Aorta (tissue), 5 donors: Measurements from ENCODE around the gene DSCAM. TPM values are rescaled to one million over a fixed set of nuclear protein-coding genes. Genes with fewer than 3 reads are reported as not detected.

ENCODE experiments used
- ATAC-seq: fragments of 200-7000 bp; cut with Tn5 transposase; one replicate; pipeline ENCODE4 v1.9.1; 2022; ENCODE audit warnings: moderate library complexity; ENCODE audit not compliant: low FRiP score
- DNase-seq, 2 donors: peaks; one replicate each; pipeline ENCODE4 v3.0.0-alpha.2; 2020
- H3K27ac ChIP-seq, 2 donors: one replicate each; pipeline ENCODE4 v1.5.1; 2013; ENCODE audit warnings: low read length in 2 of 2, mild to moderate bottlenecking in 2 of 2, moderate library complexity in 2 of 2, control low read depth in 1 of 2, inconsistent platforms in 1 of 2, low read depth in 1 of 2
- H3K27me3 ChIP-seq, 2 donors: one replicate each; pipeline ENCODE4 v1.6.1; 2013; ENCODE audit warnings: control low read depth in 1 of 2, low read length in 1 of 2, mild to moderate bottlenecking in 1 of 2, moderate library complexity in 1 of 2; ENCODE audit not compliant: insufficient read depth in 2 of 2, control insufficient read depth in 1 of 2
- H3K36me3 ChIP-seq, 2 donors: one replicate each; pipeline ENCODE4 v1.6.1; 2013; ENCODE audit warnings: control low read depth in 1 of 2, low read length in 1 of 2, mild to moderate bottlenecking in 1 of 2; ENCODE audit not compliant: insufficient read depth in 2 of 2, control insufficient read depth in 1 of 2
- H3K4me1 ChIP-seq, 2 donors: one replicate each; pipeline ENCODE4 v1.6.1; 2013; ENCODE audit warnings: low read length in 2 of 2, control low read depth in 1 of 2, mild to moderate bottlenecking in 1 of 2, moderate library complexity in 1 of 2; ENCODE audit not compliant: insufficient read depth in 2 of 2, control insufficient read depth in 1 of 2
- H3K4me3 ChIP-seq, 2 donors: one replicate each; pipeline ENCODE4 v1.5.1; 2013; ENCODE audit warnings: low read length in 2 of 2, control low read depth in 1 of 2, mild to moderate bottlenecking in 1 of 2
- H3K9me3 ChIP-seq: one replicate; pipeline ENCODE4 v1.6.1; 2013; ENCODE audit warnings: mild to moderate bottlenecking, low read length; ENCODE audit not compliant: control insufficient read depth
- WGBS, 2 donors: extraction: QIAGEN DNeasy Blood & Tissue Kit; methylation state at CpG; one replicate each; pipeline ENCODE4 v1.1.7; 2013; 5-methylcytosine and 5-hydroxymethylcytosine counted together
- intact Hi-C, 2 donors: fragments of 100-400 bp; cut with DNase I; formaldehyde crosslinking; loops; one replicate each; pipeline versions ENCODE4 v1.14.2 to v1.15.0; 2022
- polyA plus RNA-seq, 2 donors: library from polyadenylated mRNA; stranded (reverse); fragments of 200-250 nt; gene quantifications; one replicate each; pipeline ENCODE4 v1.2.3, GENCODE V29; 2013
- total RNA-seq, 2 donors: library from RNA; stranded (reverse); fragmentation: NEBNext Ultra II Directional; extraction: Animal tissue kit (Norgen Biotek cat#: 25700); gene quantifications; one replicate each; pipeline ENCODE4 v1.2.1, GENCODE V29; 2021
- donor health status: healthy with polysubstance abuse.
- donor health status: Bipolar disorder and iron deficiency.
- donor health status: DM: no; HTN: no; CAD: no.
- donor health status: DM: no; HTN: no; CAD: no.
- donor health status: DM: yes; HTN: yes; CAD: no.

The DSCAM gene
- total and polyA plus RNA-seq, 4 donors = not detected

DNA sequence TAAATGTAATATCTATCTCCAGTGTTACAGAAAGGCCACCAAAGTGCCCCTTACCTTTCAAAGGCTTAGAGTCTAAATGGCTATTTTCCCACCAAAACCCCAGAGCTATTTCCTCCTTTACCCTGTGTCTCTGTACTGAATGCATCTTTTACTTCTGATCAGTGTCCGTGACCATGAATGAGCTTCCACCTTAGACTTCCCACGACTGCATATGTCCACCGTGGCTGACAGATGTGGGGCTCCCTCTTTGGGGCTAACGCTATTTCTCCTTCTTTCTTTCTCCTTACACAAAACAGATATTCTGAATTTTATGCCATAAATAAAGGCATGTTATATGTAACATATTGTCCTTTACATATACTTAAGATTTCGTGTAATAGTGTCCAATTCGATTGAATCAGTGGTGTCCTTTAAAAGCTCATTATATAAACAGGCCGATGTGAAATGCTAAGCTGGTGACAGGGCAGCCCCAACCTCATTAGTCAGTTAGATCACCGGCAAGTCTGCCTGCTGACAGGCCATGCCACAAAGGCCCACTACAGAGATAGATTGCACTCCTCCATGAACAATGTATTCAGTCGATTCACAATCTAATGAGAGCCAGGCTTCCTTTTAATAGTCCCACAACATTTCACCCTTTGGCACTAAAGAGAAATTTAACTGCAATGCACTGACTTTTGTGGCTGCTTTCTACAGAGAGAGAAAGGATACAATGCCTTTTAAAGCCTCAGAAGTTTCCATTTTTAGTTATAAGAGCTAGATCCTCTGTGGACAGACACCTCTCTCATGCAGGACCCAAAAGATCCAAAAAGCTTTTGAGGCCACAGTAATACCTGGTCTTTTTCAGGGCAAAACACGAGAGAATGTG, 681.8 kb downstream of the DSCAM start:
- Histone ChIP-seq H3K36me3 (no peaks in the 10 kb centered on the region), H3K27ac (no peak overlapping the region), H3K27me3 (no peaks in the 10 kb centered on the region), H3K4me3 (no peak overlapping the region), H3K4me1 (no peaks in the 10 kb centered on the region), H3K9me3 (no peaks in the 10 kb centered on the region)
- DNase-seq (no peak), ATAC-seq (no peak)
- 29 to 48% methylated on average over 10 of the region's 10 CpGs for WGBS, 2 donors
- intact Hi-C loops = no loop called here

DNA sequence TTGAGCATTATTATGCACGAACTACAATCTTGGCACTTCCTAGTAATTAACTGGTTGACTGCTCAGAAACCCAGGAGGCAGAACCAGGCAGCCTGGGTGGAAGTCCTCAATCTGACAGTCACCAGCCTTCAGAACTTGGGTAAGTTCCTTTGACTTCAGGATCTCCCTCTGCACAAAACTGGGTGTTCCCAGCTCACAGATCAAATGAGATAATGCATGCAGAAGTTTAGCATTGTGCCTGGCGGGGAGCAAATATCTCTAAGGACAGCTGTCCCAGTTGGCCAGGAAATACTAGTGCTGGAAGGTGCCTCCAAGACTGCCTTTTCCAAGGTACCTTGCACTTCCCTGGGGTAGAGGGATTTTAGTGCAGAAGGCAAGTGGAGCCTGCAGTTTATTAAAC, 684.9 kb downstream of the DSCAM start:
- Histone ChIP-seq H3K27me3 (no peaks in the 10 kb centered on the region), H3K27ac (no peak overlapping the region), H3K4me3 (no peak overlapping the region), H3K9me3 (no peaks in the 10 kb centered on the region), H3K36me3 (no peaks in the 10 kb centered on the region), H3K4me1 (no peaks in the 10 kb centered on the region)
- DNase-seq (no peak), ATAC-seq (no peak)
- intact Hi-C loops = no loop called here
- WGBS, 2 donors = 56 to 58% methylated on average over 2 of the region's 2 CpGs

DNA sequence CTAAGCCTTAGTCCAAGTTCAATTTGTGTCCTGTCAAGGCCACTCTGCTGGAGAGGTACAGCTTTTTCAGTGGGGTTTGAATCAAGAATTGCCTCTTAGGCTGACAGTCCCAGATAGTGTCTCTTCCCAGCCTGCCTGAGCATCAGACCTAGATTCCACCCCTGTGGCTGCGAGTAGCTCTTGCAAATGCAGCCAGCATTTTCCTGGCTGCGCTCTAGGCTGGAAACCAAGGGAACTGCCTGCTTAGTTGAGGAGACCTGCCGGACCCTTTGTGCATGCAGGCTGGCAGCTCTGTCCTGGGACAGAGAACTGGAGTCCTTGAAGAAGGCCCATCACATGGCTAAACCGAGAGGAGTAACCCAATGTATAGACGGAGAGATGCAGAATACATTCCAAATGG, 686.0 kb downstream of the DSCAM start:
- Histone ChIP-seq H3K27me3 (no peaks in the 10 kb centered on the region), H3K27ac (no peak overlapping the region), H3K4me3 (no peak overlapping the region), H3K9me3 (no peaks in the 10 kb centered on the region), H3K4me1 (no peaks in the 10 kb centered on the region), H3K36me3 (no peaks in the 10 kb centered on the region)
- ATAC-seq (no peak), DNase-seq (no peak)
- intact Hi-C loops = no loop called here
- 58 to 68% methylated on average over 5 of the region's 5 CpGs for WGBS, 2 donors

GRCh38 chr21:40158366-40158765, 688.6 kb downstream of the DSCAM start:
- Histone ChIP-seq H3K9me3 (no peaks in the 10 kb centered on the region), H3K36me3 (no peaks in the 10 kb centered on the region), H3K4me1 (no peaks in the 10 kb centered on the region), H3K4me3 (no peak overlapping the region), H3K27ac (no peak overlapping the region), H3K27me3 (no peaks in the 10 kb centered on the region)
- no peak for ATAC-seq
- DNase-seq = no peak
- WGBS, 2 donors = 12 to 19% methylated on average over 3 of the region's 3 CpGs
- intact Hi-C loops = no loop called here

DNA sequence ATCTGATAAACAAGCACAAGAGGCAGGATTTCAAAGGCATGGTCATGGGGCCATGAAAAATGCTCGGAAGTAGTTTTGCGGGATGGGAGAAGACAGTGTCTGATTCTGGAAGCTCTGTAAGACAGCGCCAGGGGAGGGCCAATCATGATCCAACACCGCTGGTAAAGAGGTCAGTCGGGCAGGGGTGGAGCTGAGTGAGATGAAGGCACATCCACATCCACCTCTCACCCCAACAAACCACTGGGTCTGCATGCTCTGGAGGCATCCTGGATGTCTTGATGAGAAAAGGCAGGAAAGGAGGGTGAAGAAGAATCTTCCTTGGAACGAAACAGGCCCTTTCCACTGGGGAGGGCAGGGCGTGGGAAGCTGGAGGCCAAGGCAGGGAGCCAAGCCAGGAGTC, 691.4 kb downstream of the DSCAM start:
- no peaks in the 10 kb centered on the region for H3K36me3 ChIP-seq
- 82 to 90% methylated on average over 7 of the region's 7 CpGs for WGBS, 2 donors
- no peaks in the 10 kb centered on the region for H3K4me1 ChIP-seq
- no peak overlapping the region for H3K27ac ChIP-seq
- no peak overlapping the region for H3K4me3 ChIP-seq
- ATAC-seq (no peak), DNase-seq (no peak)
- no peaks in the 10 kb centered on the region for H3K27me3 ChIP-seq
- intact Hi-C loops = no loop called here
- peaks cover 2% of the 10 kb centered on the region for H3K9me3 ChIP-seq

DNA sequence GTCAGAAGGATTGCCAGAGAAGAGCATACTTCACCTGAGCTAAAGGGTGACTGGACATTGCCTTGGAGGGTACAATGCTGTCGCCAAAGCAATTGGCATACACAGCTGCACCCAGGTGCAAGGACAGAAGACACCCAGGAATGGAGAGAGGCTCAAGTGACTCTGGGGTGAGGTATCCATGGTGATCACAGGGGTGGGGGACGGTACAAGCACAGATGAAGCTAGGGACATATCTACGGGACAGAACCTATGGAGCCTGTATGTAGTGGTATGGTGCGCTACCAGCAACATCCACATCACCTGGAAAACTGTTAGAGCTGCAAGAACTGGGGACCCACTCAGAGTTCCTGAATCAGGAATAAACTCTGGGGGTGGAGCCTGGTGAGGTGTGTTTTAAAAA, 693.6 kb downstream of the DSCAM start:
- H3K36me3 ChIP-seq = no peaks in the 10 kb centered on the region
- no peak for DNase-seq
- no peak overlapping the region for H3K27ac ChIP-seq
- ATAC-seq = no peak
- intact Hi-C loops = no loop called here
- no peak overlapping the region for H3K4me3 ChIP-seq
- 93 to 97% methylated on average over 4 of the region's 4 CpGs for WGBS, 2 donors
- no peaks in the 10 kb centered on the region for H3K4me1 ChIP-seq
- peaks cover 2% of the 10 kb centered on the region for H3K9me3 ChIP-seq
- H3K27me3 ChIP-seq = no peaks in the 10 kb centered on the region

GRCh38 chr21:40152476-40152875, 694.5 kb downstream of the DSCAM start:
- DNase-seq (no peak), ATAC-seq (no peak)
- intact Hi-C loops = no loop called here
- Histone ChIP-seq H3K27ac (no peak overlapping the region), H3K4me1 (no peaks in the 10 kb centered on the region), H3K9me3 (peaks cover 2% of the 10 kb centered on the region), H3K4me3 (no peak overlapping the region), H3K27me3 (no peaks in the 10 kb centered on the region), H3K36me3 (no peaks in the 10 kb centered on the region)
- WGBS, 2 donors = 69 to 71% methylated on average over 5 of the region's 5 CpGs

DNA sequence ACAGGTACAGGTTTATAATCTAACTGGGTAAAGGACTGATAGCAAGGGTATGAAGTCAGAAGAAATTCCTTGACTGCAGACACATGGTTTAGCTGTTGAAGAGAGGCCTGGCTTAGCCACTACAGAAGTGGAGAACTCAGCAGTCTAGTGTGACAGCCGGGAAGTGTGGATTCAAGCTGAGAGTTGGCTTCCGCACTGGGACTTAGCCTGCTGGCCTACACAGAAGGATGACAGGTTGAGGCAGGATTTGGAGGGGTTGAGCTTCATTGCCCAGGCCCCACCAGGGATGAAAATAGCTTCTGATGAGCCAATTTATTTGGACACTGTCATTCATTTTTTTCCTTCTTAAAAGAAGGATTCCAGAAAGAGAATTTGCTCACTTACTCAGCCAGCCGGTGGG, 695.3 kb downstream of the DSCAM start:
- ATAC-seq = no peak
- no peaks in the 10 kb centered on the region for H3K36me3 ChIP-seq
- no peak for DNase-seq
- WGBS, 2 donors = 70 to 91% methylated on average over 3 of the region's 3 CpGs
- H3K4me3 ChIP-seq = no peak overlapping the region
- intact Hi-C loops = no loop called here
- H3K27ac ChIP-seq = no peak overlapping the region
- peaks cover 2% of the 10 kb centered on the region for H3K9me3 ChIP-seq
- H3K4me1 ChIP-seq = no peaks in the 10 kb centered on the region
- H3K27me3 ChIP-seq = no peaks in the 10 kb centered on the region

- ATAC-seq = no peak
- WGBS, 2 donors = 47 to 52% methylated on average over 10 of the region's 10 CpGs
- H3K27me3 ChIP-seq = no peaks in the 10 kb centered on the region
- no peak for DNase-seq
- H3K27ac ChIP-seq = no peak overlapping the region
- H3K36me3 ChIP-seq = no peaks in the 10 kb centered on the region
- intact Hi-C loops = no loop called here
- H3K4me3 ChIP-seq = no peak overlapping the region
- no peaks in the 10 kb centered on the region for H3K4me1 ChIP-seq
- H3K9me3 ChIP-seq = no peaks in the 10 kb centered on the region
Measured at GRCh38 chr21:40146216-40146837, 700.6 kb downstream of the DSCAM start.
